ENCODE results near the gene TNS1.

DNA sequence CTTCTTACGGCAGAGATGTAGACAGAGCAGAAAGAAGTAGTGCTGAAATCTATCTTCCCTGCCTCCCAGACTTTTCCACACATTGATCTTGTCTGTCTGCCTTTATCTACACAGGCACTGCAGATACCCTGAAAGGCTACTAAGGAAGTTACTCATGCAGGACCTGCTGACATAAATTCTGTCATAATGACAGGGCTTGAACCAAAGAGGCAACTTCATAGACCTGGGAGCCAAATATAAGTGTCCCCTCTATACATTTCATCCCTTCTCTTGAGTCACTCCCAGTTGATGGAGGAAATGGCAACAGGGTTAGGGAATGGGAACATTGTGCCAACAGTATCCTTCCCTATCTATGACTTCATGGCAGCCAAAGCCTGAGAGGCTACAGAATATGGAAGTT is 157.5 kb downstream of the TNS1 start:
- TF ChIP-seq, protein P1, sequence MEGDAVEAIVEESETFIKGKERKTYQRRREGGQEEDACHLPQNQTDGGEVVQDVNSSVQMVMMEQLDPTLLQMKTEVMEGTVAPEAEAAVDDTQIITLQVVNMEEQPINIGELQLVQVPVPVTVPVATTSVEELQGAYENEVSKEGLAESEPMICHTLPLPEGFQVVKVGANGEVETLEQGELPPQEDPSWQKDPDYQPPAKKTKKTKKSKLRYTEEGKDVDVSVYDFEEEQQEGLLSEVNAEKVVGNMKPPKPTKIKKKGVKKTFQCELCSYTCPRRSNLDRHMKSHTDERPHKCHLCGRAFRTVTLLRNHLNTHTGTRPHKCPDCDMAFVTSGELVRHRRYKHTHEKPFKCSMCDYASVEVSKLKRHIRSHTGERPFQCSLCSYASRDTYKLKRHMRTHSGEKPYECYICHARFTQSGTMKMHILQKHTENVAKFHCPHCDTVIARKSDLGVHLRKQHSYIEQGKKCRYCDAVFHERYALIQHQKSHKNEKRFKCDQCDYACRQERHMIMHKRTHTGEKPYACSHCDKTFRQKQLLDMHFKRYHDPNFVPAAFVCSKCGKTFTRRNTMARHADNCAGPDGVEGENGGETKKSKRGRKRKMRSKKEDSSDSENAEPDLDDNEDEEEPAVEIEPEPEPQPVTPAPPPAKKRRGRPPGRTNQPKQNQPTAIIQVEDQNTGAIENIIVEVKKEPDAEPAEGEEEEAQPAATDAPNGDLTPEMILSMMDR (IDR thresholded peaks at IDR 0.05; ENCODE audit: low read length) = no peak
- TF ChIP-seq EZH2phosphoT487 (IDR thresholded peaks at IDR 0.05; ENCODE audit: low read length) = no peak
- TF ChIP-seq EZH2 (optimal IDR thresholded peaks at IDR 0.05; ENCODE audit: low read depth, low read length) = no peak

Measured in MM.1S (cell line).